Daoy (cell line): ENCODE measurements around the gene MRPS30. TPM values are rescaled to one million over a fixed set of nuclear protein-coding genes. Genes with fewer than 3 reads are reported as not detected.
"Not testable (repeated sequence)": the region's sequence is repeated elsewhere in the genome, so short reads cannot be mapped to it uniquely, and the experiment has no call there.

ENCODE experiments used
- DNase-seq: peaks from one replicate; pipeline ENCODE4 v3.0.0-alpha.2; 2015; ENCODE audit warnings: low read depth
- total RNA-seq: library from RNA; depleted of rRNA; stranded (reverse); fragments of >200 nt; shearing (Covaris generic); gene quantifications from 2 replicates; pipeline ENCODE4 v1.2.3, GENCODE V29; 2014

Gene MRPS30
- total RNA-seq, 1 experiment from 2014 or later: 48.5 TPM

DNA sequence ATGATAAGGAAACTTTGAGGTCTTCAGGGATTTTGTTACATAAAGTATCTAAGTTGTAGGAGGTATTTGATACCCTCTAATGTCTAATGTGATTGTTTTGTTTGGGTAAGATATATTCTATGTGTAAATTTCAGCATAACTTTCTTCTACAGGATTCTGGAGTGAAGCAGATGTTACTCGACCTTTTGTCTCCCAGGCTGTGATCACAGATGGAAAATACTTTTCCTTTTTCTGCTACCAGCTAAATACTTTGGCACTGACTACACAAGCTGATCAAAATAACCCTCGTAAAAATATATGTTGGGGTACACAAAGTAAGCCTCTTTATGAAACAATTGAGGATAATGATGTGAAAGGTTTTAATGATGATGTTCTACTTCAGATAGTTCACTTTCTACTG is 6.0 kb downstream of the MRPS30 start:
- DNase-seq: no peak

DNA sequence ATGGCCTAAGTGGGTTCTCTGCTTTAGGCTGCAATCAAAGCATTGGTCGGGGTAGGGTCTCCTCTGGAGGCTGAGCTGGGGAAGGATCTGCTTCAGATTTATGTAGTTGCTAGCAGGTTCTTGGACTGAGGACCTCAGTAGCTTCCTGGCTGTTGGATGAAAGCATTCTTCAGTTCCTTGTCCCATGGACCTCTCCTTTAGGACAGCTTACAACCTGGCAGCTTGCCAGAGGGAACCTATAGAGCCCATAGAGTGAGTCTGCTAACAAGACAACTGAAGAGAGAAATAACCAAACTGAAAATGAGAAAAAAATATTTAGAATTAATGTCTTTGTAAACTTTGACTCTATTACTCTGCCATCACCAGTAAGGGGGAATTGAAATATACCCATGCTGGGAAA is 12.4 kb downstream of the MRPS30 start:
- DNase-seq: no peak

DNA sequence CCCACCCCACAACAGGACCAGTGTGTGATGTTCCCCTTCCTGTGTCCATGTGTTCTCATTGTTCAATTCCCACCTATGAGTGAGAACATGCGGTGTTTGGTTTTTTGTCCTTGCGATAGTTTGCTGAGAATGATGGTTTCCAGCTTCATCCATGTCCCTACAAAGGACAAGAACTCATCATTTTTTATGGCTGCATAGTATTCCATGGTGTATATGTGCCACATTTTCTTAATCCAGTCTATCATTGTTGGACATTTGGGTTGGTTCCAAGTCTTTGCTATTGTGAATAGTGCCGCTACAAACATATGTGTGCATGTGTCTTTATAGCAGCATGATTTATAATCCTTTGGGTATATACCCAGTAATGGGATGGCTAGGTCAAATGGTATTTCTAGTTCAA is 15.9 kb downstream of the MRPS30 start:
- not testable (repeated sequence) for DNase-seq

DNA sequence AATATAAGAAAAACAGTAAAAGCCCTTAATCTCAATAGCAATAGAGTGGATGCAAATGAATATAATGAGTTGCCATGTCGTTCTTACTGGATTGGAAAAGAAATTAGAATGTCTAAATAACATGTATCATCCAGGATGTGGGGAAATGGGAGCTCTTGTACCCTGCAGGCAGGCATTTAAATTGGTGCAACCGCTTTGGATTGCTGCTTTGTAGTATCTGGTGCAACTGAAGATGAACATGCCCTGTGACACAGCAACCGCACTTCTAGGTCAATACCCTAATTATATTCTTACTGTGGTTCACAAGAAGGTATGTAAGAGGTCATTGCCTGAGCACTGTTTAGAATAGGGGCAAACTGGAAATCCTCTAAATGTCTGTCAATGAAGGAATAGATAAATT is 18.9 kb downstream of the MRPS30 start:
- DNase-seq: no peak

DNA sequence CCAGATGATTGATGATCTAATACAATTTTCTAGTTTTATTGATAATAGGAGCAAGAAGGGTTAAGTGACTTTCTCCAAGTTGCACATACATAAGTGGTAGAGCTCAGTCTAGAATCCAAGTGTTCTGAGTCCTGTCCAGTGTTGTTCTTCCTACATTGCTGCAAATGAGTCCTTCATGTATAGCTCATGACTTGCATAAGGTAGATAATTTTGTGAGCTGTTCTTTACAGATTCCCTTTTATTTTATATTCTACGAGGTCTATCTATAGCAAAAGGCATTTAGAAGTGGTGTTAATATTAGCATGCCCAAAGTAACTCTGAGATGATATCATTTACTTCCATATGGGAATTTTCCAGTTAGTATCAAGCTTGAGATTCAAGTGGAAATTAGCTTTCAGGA is 20.0 kb downstream of the MRPS30 start:
- no peak for DNase-seq

DNA sequence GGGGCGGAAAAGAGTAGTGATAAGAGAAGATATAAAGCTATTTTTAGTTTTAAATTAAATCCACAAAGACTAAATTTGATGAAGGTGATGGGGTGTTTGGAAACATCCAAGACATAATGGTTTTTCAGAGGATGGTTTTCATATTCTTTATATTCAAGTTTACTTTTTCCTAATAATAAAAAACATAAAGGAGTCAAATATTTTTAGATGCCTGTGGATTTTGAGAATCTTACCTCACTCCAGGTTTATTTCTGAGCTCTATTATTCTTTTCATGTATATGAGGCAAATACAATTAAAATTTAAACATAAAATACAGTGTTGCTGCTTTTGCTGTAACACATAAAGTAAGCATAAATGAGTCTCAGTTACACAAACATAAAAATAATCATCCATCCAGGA is 22.2 kb downstream of the MRPS30 start:
- DNase-seq: no peak

DNA sequence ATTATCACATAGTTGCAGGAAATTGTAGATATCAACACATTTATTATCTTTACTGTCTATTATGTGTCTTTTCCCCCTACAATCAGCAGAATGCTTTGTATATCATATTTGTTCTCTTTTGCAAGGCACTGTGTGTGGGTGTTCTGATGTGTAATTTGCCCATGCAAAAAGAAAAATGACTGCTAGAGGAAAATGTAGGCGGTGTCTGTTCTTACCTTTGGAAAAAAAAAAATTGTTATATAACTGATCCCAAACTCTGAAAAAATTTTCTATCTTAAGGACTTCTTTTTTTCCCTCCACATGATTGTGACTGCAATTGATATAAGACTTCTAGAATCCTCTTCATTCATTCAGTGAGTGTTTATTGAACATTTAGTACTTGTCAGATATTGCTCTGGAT is 24.5 kb downstream of the MRPS30 start:
- DNase-seq: no peak

DNA sequence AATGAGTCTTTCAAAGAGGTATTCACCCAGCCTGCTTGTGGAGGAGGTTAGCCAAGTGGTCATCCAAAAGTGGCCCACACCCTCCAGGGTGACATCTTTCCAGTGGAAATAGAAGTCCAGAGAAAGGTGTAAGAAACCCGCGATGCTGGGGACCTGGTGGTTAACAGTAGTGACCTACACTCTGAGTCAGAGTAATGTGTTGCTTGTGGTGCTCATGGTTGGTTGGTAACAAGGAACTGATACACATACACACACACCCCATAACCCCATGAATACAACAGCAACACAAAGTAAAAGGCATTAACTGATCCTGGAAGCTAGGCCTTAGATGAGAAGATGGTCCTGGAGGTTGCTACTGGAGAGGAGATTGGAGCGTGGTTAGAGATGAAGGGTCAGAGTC is 26.9 kb downstream of the MRPS30 start:
- DNase-seq: no peak

DNA sequence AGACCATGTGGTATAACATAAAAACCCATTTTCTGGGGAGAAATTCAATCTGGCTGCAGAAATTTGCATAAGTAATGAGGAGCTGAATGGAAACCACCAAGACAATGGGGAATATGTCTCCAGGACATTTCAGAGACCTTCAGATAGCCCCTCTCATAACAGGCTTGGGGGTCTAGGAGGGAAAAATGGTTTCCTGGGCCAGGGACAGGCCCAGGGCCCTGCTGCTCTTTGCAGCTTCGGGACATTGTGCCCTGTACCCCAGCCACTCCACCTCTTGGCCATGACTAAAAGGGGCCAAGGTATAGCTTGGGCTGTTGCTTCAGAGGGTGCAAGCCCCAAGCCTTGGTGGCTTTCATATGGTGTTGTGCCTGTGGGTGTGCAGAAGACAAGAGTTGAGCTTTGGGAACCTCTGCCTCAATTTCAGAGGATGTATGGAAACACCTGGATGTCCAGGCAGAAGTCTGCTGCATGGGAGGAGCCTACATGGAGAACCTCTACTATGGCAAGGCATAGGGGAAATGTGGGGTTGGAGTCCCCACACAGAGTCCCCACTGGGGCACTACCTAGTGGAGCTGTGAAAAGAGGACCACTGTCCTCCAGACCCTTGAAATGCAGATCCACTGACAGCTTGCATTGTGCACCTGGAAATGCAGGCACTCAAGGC is 30.4 kb downstream of the MRPS30 start:
- DNase-seq: no peak

DNA sequence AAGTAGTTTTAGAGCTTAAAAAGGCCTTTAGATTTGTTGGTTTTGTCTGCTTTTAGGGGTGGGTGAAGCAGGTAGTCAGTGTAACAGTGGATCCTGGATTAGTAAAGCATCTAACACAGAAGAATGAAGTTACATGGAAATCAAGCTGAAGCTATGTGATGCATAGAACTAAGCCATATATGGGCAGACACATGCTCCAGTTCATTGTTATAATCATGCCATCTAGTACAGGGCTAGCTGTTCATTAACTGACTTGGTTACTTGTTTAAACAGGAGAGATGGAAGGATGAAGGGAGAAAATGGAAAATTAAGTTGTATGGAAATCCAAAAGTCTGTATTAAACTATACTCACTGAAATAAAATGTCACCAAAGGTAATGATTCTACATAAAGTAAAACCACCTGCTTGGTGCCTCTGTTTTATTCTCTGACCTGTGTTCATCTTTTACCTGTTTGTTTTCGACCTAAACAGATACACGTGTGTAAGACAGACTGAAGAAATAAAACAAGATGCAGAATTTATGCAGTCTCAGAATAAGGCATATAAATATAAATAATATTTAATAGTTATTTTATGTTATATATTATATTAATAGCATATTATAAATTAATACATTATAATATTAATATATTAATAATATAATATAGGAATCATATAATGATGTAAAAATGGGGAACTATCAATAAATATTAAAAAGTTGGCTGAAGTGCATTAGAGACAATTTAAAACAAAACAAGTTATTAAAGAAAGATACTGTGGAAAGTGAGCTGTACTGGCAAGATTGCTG is 33.9 kb downstream of the MRPS30 start:
- DNase-seq: no peak

DNA sequence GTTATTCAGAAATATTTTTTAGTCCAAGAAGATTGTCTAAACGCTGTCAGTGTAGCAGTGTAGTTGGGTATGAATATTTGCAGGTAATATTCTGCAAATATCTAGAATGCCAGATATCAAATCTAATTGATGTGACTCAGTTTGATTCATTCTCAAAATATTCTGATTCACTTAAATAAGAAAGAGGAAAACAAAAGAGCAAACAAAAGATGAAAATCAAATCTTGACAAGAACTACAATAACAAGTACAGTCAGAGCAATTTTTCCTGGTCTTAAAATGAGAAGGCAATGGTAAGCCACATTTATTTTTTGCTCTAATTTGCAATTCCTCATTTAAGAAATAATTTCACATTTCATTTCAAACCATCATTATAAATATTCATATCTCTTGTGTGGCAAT is 36.0 kb downstream of the MRPS30 start:
- no peak for DNase-seq

DNA sequence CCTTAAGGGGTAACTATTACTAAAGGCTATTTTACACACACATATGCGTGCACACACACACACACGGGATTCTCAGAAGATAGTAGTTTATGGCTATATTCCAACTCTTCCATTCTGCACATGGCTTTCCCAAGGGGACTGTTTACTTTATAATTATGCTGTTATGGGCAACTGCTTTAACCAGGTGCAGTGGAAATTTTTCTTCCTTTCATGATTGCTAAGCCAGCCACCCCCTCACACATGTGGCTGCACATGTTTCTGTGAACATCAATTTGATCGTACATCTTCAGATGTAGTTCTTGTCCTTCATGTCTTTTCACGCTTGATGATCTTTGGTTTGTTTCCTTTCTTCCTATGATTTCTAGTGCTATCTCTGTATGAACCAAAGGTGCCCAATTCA is 37.0 kb downstream of the MRPS30 start:
- no peak for DNase-seq

DNA sequence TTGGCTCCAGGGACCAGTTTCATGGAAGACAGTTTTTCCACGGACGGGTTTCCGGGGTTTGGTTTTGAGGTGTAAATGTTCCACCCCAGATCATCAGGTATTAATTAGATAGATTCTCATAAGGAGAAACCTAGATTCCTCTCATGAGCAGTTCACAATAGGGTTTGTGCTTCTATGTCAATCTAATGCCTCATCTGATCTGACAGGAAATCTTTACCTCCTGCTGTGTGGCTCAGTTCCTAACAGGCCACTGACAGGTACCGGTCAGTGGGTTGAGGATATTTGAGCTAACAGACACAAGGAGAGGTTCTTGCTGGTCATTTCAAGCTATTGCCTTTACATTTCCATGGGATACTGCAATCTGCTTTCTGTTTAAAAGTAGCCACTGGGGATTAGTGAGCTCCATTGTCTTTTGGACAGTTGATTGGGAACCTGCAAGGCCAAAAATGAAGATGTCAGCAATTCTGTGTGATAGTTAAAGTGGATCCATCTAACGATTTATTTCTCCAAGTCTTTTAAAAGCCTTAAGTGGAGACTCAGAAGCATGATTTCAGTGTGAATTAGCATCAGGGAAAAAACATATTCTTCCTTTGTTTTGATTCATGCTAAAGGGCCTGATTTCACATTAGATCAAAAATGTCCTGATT is 38.6 kb downstream of the MRPS30 start:
- no peak for DNase-seq

DNA sequence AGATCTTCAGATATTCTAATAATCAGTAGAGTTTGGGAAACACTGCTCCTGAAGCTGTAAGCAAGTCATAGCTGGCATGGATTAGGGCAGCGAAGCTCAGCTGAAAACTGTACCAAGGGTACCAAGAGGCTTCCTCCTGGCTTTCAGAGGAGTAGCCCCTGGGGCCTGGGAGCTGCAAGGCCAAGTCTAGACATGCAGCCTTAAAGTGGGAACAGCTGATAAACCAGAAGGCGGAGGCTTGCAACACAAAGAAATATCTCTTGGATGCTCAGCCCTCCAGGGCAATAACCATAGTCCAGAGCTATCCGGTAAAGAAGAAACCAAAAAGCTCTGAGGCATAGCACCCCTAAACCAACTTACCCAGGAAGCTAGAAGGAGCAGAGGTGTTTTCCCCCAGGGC is 51.5 kb downstream of the MRPS30 start:
- DNase-seq: no peak

DNA sequence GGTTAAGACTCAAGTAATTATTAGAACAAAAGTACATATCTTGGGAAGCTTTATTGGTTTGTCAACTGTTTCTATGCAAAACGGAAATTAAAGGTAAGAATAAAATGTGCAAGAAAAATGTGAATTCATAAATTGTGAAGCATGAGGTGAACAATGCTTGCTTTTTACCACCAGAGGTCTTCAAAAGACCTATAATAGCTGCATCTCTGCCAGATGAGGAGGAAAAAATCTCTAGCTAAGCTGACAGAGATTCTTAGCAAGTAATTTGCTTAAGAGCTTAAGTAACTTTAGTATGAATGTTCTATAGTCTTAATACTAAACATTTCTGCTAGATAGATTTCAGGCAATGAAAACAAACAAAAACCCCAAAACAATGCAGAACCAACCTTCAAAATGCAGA is 54.1 kb downstream of the MRPS30 start:
- no peak for DNase-seq
